Smooth muscle cell (in vitro differentiated cells): ENCODE measurements around the gene STOM. TPM values are rescaled to one million over a fixed set of nuclear protein-coding genes. Genes with fewer than 3 reads are reported as not detected.

Source experiments
- DNase-seq: peaks from one replicate; lab custom pipeline; 2025; ENCODE audit not compliant: unreplicated experiment; lab: John Stamatoyannopoulos, UW
- H2AFZ ChIP-seq: fragments of 200-600 bp; sonication (generic); 2 replicates; pipeline ENCODE4 v1.6.0; 2016; ENCODE audit warnings: antibody characterized with exemption, low read depth, mild to moderate bottlenecking
- H3F3A ChIP-seq: fragments of 200-600 bp; sonication (generic); 2 replicates; pipeline ENCODE4 v1.6.0; 2017; ENCODE audit warnings: antibody characterized with exemption, low read depth
- H3K27ac ChIP-seq: fragments of 200-600 bp; sonication (generic); 2 replicates; pipeline ENCODE4 v1.5.1; 2016; ENCODE audit warnings: low read depth, mild to moderate bottlenecking
- H3K27me3 ChIP-seq: fragments of 200-600 bp; sonication (generic); 2 replicates; pipeline ENCODE4 v1.6.1; 2016; ENCODE audit warnings: low read depth, mild to moderate bottlenecking
- H3K36me3 ChIP-seq: fragments of 200-600 bp; sonication (generic); 2 replicates; pipeline ENCODE4 v1.5.1; 2016; ENCODE audit warnings: low read depth
- H3K4me1 ChIP-seq: fragments of 200-600 bp; sonication (generic); 2 replicates; pipeline ENCODE4 v1.5.1; 2016; ENCODE audit warnings: low read depth
- H3K4me2 ChIP-seq: fragments of 200-600 bp; sonication (generic); 2 replicates; pipeline ENCODE4 v1.6.0; 2016; ENCODE audit warnings: mild to moderate bottlenecking
- H3K4me3 ChIP-seq: fragments of 200-600 bp; sonication (generic); 2 replicates; pipeline ENCODE4 v1.5.1; 2016; ENCODE audit warnings: mild to moderate bottlenecking
- H3K79me2 ChIP-seq: fragments of 200-600 bp; sonication (generic); 2 replicates; pipeline ENCODE4 v1.6.0; 2016; ENCODE audit warnings: low read depth, mild to moderate bottlenecking
- H3K9ac ChIP-seq: fragments of 200-600 bp; sonication (generic); 2 replicates; pipeline ENCODE4 v1.6.0; 2016; ENCODE audit warnings: low read depth
- H3K9me3 ChIP-seq: fragments of 200-600 bp; sonication (generic); replicated peaks from 2 replicates; pipeline ENCODE4 v1.5.1; 2016; ENCODE audit warnings: low read depth
- H4K20me1 ChIP-seq: fragments of 200-600 bp; sonication (generic); 2 replicates; pipeline ENCODE4 v1.6.0; 2016; ENCODE audit warnings: low read depth
- CTCF ChIP-seq: fragments of 200-600 bp; sonication (generic); IDR thresholded peaks from 2 replicates; pipeline ENCODE4 v1.5.1; 2017; ENCODE audit warnings: borderline replicate concordance, mild to moderate bottlenecking, antibody characterized with exemption; ENCODE audit not compliant: insufficient read depth, poor library complexity, severe bottlenecking
- WGBS: methylation state at CpG from one replicate; pipeline ENCODE4 v1.1.7; 2016; ENCODE audit warnings: low lambda C conversion rate; 5-methylcytosine and 5-hydroxymethylcytosine counted together
- polyA plus RNA-seq: library from polyadenylated mRNA; unstranded; fragments of >200 nt; fragmentation: Nextera tagmentation; extraction: Ambion mirVana; gene quantifications from 2 replicates; pipeline ENCODE4 v1.2.1, GENCODE V29; 2016
- total RNA-seq: library from RNA; depleted of rRNA; stranded (reverse); fragments of >200 nt; gene quantifications from 2 replicates; pipeline ENCODE4 v1.2.3, GENCODE V29; 2014

The STOM gene
- total and polyA plus RNA-seq, 2 experiments from 2014 or later = 105 to 187 TPM

- 94% methylated on average over 13 of the region's 13 CpGs for whole genome bisulfite sequencing
- no peak overlapping the region for H3K9ac ChIP-seq
- peaks cover 2% of the 10 kb centered on the region for H3K4me1 ChIP-seq
- no peak for TF ChIP-seq CTCF
- no peaks in the 10 kb centered on the region for H3K9me3 ChIP-seq
- peaks cover 25% of the 10 kb centered on the region for H3K79me2 ChIP-seq
- no peaks in the 10 kb centered on the region for H3F3A ChIP-seq
- no peaks in the 10 kb centered on the region for H3K27me3 ChIP-seq
- peaks cover 64% of the 10 kb centered on the region for H4K20me1 ChIP-seq
- H3K4me2 ChIP-seq = no peak overlapping the region
- no peak overlapping the region for H3K27ac ChIP-seq
- no peak overlapping the region for H3K4me3 ChIP-seq
- no peak overlapping the region for H2AFZ ChIP-seq
- H3K36me3 ChIP-seq = peaks cover 6% of the 10 kb centered on the region
- no peak for DNase-seq
Measured at GRCh38 chr9:121305269-121305994, 64.6 kb downstream of the STOM start.

- peaks cover 29% of the 10 kb centered on the region for H3K79me2 ChIP-seq
- peaks cover 6% of the 10 kb centered on the region for H3K36me3 ChIP-seq
Measured at GRCh38 chr9:121304707-121305106, 65.3 kb downstream of the STOM start.

GRCh38 chr9:121303456-121304451 is 66.3 kb downstream of the STOM start:
- no peak for TF ChIP-seq CTCF
- Histone ChIP-seq H4K20me1 (peaks cover 81% of the 10 kb centered on the region), H3K9me3 (no peaks in the 10 kb centered on the region), H3K79me2 (peaks cover 29% of the 10 kb centered on the region), H3K36me3 (peaks cover 6% of the 10 kb centered on the region), H3K9ac (no peak overlapping the region), H3K27me3 (no peaks in the 10 kb centered on the region), H3K4me2 (no peak overlapping the region), H2AFZ (no peak overlapping the region), H3F3A (no peaks in the 10 kb centered on the region), H3K4me3 (no peak overlapping the region), H3K27ac (no peak overlapping the region), H3K4me1 (peaks cover 14% of the 10 kb centered on the region)
- 89% methylated on average over 3 of the region's 3 CpGs for WGBS
- DNase-seq = no peak

More at GRCh38 chr9:121304707-121305106, 65.3 kb downstream of the STOM start:
- Histone ChIP-seq H3F3A (no peaks in the 10 kb centered on the region), H3K9me3 (no peaks in the 10 kb centered on the region), H3K4me2 (no peak overlapping the region), H3K4me1 (peaks cover 8% of the 10 kb centered on the region), H3K27me3 (no peaks in the 10 kb centered on the region), H3K4me3 (no peak overlapping the region), H4K20me1 (peaks cover 72% of the 10 kb centered on the region), H3K27ac (no peak overlapping the region), H2AFZ (no peak overlapping the region), H3K9ac (no peak overlapping the region)
- WGBS = 100% methylated on average over 1 of the region's 1 CpG
- TF ChIP-seq CTCF = no peak
- no peak for DNase-seq
